Measurements from ENCODE around the gene CNTNAP5.

CNTNAP5 gene

GRCh38 chr2:124450481-124450880, 425.4 kb downstream of the CNTNAP5 start:
- no peak for DNase-seq (ENCODE audit: low spot score in 2 of 2)
- no peaks in the 10 kb centered on the region for H3K9me3 ChIP-seq
- in situ Hi-C loops (cut with MboI; ENCODE audit: low sequenced_read_pairs), result no loop called here
- H3K4me3 ChIP-seq, result no peak overlapping the region
- H3K4me1 ChIP-seq, result no peaks in the 10 kb centered on the region
- no peaks in the 10 kb centered on the region for H3K27me3 ChIP-seq (ENCODE audit: low read depth)
- no peaks in the 10 kb centered on the region for H3K36me3 ChIP-seq (replicated peaks)

- Histone ChIP-seq H3K27me3 (ENCODE audit: low read depth) (no peaks in the 10 kb centered on the region), H3K9me3 (no peaks in the 10 kb centered on the region), H3K4me3 (no peak overlapping the region), H3K36me3 (replicated peaks) (no peaks in the 10 kb centered on the region), H3K4me1 (no peaks in the 10 kb centered on the region)
- in situ Hi-C loops (cut with MboI; ENCODE audit: low sequenced_read_pairs), result no loop called here
- DNase-seq (ENCODE audit: low spot score in 2 of 2), result no peak
Measured at GRCh38 chr2:124476291-124476690, 451.2 kb downstream of the CNTNAP5 start.

- in situ Hi-C loops (cut with MboI; ENCODE audit: low sequenced_read_pairs), result no loop called here
- no peaks in the 10 kb centered on the region for H3K36me3 ChIP-seq (replicated peaks)
- no peak for DNase-seq (ENCODE audit: low spot score in 2 of 2)
- H3K9me3 ChIP-seq, result no peaks in the 10 kb centered on the region
- H3K4me1 ChIP-seq, result no peaks in the 10 kb centered on the region
- H3K27me3 ChIP-seq (ENCODE audit: low read depth), result no peaks in the 10 kb centered on the region
- no peak overlapping the region for H3K4me3 ChIP-seq
Measured at GRCh38 chr2:124478761-124479160, 453.7 kb downstream of the CNTNAP5 start.

GRCh38 chr2:124480958-124481357, 455.9 kb downstream of the CNTNAP5 start:
- no peaks in the 10 kb centered on the region for H3K9me3 ChIP-seq
- H3K36me3 ChIP-seq (replicated peaks), result no peaks in the 10 kb centered on the region
- in situ Hi-C loops (cut with MboI; ENCODE audit: low sequenced_read_pairs), result no loop called here
- no peaks in the 10 kb centered on the region for H3K4me1 ChIP-seq
- no peak for DNase-seq (ENCODE audit: low spot score in 2 of 2)
- no peaks in the 10 kb centered on the region for H3K27me3 ChIP-seq (ENCODE audit: low read depth)
- no peak overlapping the region for H3K4me3 ChIP-seq

GRCh38 chr2:124482044-124482443, 457.0 kb downstream of the CNTNAP5 start:
- H3K4me3 ChIP-seq, result no peak overlapping the region
- H3K27me3 ChIP-seq (ENCODE audit: low read depth), result no peaks in the 10 kb centered on the region
- no peaks in the 10 kb centered on the region for H3K9me3 ChIP-seq
- in situ Hi-C loops (cut with MboI; ENCODE audit: low sequenced_read_pairs), result no loop called here
- no peaks in the 10 kb centered on the region for H3K36me3 ChIP-seq (replicated peaks)
- H3K4me1 ChIP-seq, result no peaks in the 10 kb centered on the region
- DNase-seq (ENCODE audit: low spot score in 2 of 2), result no peak

DNA sequence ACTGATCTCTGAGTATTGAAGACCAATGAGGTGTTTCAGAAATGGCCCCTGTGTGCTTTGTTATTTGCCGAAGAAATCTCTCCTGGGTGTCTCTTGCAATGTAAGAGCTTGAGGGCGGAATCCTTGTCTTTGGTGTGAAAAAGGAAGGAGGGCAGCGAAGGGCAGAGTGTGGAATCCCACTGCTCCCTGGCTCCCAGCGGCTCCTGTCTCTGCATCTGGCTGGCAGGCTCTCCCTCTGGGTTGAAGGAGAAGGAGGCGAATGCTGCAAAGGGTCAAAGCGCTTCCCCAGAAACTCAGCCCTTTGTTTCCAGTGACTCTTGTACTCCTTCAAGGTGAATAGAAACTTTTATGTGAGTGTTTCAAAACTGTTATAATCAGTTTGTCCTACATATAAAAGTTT, 457.5 kb downstream of the CNTNAP5 start:
- DNase-seq (ENCODE audit: low spot score in 2 of 2), result no peak
- in situ Hi-C loops (cut with MboI; ENCODE audit: low sequenced_read_pairs), result no loop called here
- H3K4me3 ChIP-seq, result no peak overlapping the region
- no peaks in the 10 kb centered on the region for H3K4me1 ChIP-seq
- no peaks in the 10 kb centered on the region for H3K36me3 ChIP-seq (replicated peaks)
- H3K27me3 ChIP-seq (ENCODE audit: low read depth), result no peaks in the 10 kb centered on the region
- H3K9me3 ChIP-seq, result no peaks in the 10 kb centered on the region

- H3K4me1 ChIP-seq, result no peaks in the 10 kb centered on the region
- no peaks in the 10 kb centered on the region for H3K27me3 ChIP-seq (ENCODE audit: low read depth)
- in situ Hi-C loops (cut with MboI; ENCODE audit: low sequenced_read_pairs), result no loop called here
- DNase-seq (ENCODE audit: low spot score in 2 of 2), result peak in 1 of 2 experiments; percentile 8
- no peaks in the 10 kb centered on the region for H3K36me3 ChIP-seq (replicated peaks)
- H3K4me3 ChIP-seq, result no peak overlapping the region
- H3K9me3 ChIP-seq, result no peaks in the 10 kb centered on the region
Measured at GRCh38 chr2:124485659-124486058, 460.6 kb downstream of the CNTNAP5 start.

GRCh38 chr2:124489686-124490085, 464.6 kb downstream of the CNTNAP5 start:
- no peaks in the 10 kb centered on the region for H3K4me1 ChIP-seq
- no peak overlapping the region for H3K4me3 ChIP-seq
- H3K27me3 ChIP-seq (ENCODE audit: low read depth), result no peaks in the 10 kb centered on the region
- H3K9me3 ChIP-seq, result no peaks in the 10 kb centered on the region
- in situ Hi-C loops (cut with MboI; ENCODE audit: low sequenced_read_pairs), result no loop called here
- H3K36me3 ChIP-seq (replicated peaks), result no peaks in the 10 kb centered on the region
- no peak for DNase-seq (ENCODE audit: low spot score in 2 of 2)

DNA sequence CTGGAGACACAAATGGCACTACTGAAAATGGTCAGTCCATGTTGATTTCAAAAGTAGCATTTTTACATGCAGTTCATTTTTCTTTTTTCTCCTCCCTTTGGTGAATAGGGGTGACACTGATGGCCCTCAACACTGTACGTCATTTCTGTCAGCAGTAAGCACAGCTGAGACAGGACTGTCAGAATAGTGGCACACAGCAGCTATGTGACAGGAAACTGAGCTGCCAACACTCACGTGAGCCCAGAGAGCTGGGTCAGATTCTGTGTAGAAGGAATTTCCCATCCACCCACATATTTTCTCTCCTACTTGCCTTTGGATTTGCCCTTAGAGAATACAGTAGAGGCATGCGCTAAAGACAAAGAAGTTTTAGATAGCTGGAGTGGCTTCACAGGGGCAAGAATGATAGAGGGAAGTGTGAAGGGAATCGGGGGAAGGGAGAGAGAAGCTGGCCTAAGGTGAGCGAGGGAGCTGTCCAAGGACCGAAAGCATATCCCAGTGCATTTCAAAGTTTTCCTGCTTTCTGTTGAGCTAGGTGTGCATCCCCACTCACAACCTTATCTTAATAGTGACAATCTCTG, 476.6 kb downstream of the CNTNAP5 start:
- in situ Hi-C loops (cut with MboI; ENCODE audit: low sequenced_read_pairs), result no loop called here
- no peak for DNase-seq (ENCODE audit: low spot score in 2 of 2)
- Histone ChIP-seq H3K4me3 (no peak overlapping the region), H3K9me3 (no peaks in the 10 kb centered on the region), H3K4me1 (no peaks in the 10 kb centered on the region), H3K27me3 (ENCODE audit: low read depth) (no peaks in the 10 kb centered on the region), H3K36me3 (replicated peaks) (no peaks in the 10 kb centered on the region)

DNA sequence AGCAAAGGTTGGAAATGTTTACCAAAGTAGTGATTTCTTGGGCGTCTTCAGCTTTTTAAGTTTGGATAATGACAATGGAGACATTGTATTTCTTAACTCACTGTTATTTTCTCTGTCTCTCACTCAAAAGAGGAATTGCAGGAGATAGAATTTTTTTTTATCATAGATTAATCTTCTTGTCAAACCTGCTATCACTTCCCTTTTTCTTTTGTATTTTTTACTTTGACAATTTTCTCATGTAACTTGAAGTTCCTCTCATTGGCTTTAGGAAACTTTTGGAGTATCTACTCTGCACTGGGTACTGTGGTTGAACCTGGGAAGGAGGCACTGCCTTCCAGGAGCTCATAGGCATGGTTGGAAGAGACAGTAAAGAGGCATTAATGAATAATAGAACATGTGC, 489.1 kb downstream of the CNTNAP5 start:
- H3K27me3 ChIP-seq (ENCODE audit: low read depth), result no peaks in the 10 kb centered on the region
- DNase-seq (ENCODE audit: low spot score in 2 of 2), result no peak
- H3K36me3 ChIP-seq (replicated peaks), result no peaks in the 10 kb centered on the region
- in situ Hi-C loops (cut with MboI; ENCODE audit: low sequenced_read_pairs), result no loop called here
- H3K9me3 ChIP-seq, result no peaks in the 10 kb centered on the region
- no peak overlapping the region for H3K4me3 ChIP-seq
- H3K4me1 ChIP-seq, result peaks cover 3% of the 10 kb centered on the region

DNA sequence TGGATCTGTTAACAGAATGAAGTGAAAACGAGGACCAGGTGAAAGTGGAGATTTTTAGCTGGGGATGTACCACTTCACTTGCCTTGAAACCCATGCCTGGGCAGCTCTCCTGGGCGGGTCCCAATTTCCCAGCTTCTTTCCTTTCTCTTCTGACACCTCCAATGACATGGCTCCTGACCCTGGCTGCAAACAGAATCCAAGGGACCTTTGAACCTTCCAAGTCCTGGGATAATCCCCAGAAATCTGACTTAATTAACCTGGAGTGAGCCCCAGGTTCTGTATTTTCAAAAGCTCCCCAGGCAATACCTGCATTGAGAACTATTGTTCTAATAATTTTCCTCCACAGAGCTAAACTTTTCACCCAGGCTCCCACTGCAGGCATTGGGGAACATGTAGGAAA, 495.9 kb downstream of the CNTNAP5 start:
- H3K27me3 ChIP-seq (ENCODE audit: low read depth), result no peaks in the 10 kb centered on the region
- no peaks in the 10 kb centered on the region for H3K36me3 ChIP-seq (replicated peaks)
- peaks cover 27% of the 10 kb centered on the region for H3K4me1 ChIP-seq
- DNase-seq (ENCODE audit: low spot score in 2 of 2), result no peak
- no peak overlapping the region for H3K4me3 ChIP-seq
- in situ Hi-C loops (cut with MboI; ENCODE audit: low sequenced_read_pairs), result no loop called here
- H3K9me3 ChIP-seq, result no peaks in the 10 kb centered on the region

DNA sequence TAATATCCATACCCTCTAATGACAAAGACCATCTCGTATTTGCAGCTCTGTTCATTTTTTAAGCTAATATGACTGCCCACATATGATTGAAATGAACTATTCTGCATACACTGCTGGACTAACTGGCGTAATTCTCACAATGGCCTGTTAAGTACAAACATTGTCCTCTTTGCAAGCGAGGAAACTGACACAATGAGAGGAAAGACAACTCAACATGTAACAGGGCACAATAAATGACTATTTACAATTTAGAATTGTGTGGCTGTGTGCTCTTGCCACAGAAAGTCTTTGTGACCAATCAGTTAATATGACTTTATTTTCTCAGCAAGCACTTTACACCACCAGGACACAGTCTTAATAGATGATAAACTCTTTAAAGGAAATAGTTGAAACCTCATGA, 498.0 kb downstream of the CNTNAP5 start:
- no peaks in the 10 kb centered on the region for H3K36me3 ChIP-seq (replicated peaks)
- H3K9me3 ChIP-seq, result no peaks in the 10 kb centered on the region
- peaks cover 27% of the 10 kb centered on the region for H3K4me1 ChIP-seq
- H3K27me3 ChIP-seq (ENCODE audit: low read depth), result no peaks in the 10 kb centered on the region
- in situ Hi-C loops (cut with MboI; ENCODE audit: low sequenced_read_pairs), result no loop called here
- H3K4me3 ChIP-seq, result no peak overlapping the region
- no peak for DNase-seq (ENCODE audit: low spot score in 2 of 2)

DNA sequence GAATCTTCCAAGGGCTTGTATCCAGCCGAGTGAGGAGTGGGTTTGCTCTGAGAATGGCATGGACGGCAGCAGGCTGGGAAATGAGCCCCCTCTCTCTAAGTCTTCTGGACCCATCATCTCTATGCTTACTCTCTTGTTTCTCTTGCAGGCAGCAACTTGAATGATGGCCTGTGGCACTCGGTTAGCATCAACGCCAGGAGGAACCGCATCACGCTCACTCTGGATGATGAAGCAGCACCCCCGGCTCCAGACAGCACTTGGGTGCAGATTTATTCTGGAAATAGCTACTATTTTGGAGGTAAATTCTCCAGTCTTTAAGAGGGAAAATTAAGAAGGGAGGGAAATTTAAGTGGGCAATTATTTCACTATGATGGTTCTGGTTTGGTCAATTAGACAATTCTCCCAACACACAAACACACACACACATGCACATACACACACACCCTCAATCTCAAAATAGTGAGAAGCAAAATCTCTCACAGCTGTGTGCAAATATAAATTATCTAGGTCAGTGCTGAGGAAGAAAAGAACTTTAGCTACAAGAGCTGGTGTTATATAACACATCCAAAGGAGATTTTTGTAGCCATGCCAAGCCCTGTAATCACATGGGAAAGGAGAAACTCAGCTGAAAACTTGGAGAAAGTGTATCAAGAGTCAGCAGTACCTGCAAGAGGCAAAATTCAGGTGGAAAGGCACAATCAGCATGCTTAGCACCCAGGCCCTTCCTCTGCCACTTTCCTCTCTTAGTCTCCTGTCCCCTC, 499.2 kb downstream of the CNTNAP5 start:
- Histone ChIP-seq H3K4me1 (peaks cover 23% of the 10 kb centered on the region), H3K9me3 (no peaks in the 10 kb centered on the region), H3K4me3 (no peak overlapping the region), H3K36me3 (replicated peaks) (no peaks in the 10 kb centered on the region), H3K27me3 (ENCODE audit: low read depth) (no peaks in the 10 kb centered on the region)
- in situ Hi-C loops (cut with MboI; ENCODE audit: low sequenced_read_pairs), result no loop called here
- DNase-seq (ENCODE audit: low spot score in 2 of 2), result no peak

- peaks cover 7% of the 10 kb centered on the region for H3K4me1 ChIP-seq
- H3K9me3 ChIP-seq, result no peaks in the 10 kb centered on the region
- no peak for DNase-seq (ENCODE audit: low spot score in 2 of 2)
- H3K4me3 ChIP-seq, result no peak overlapping the region
- in situ Hi-C loops (cut with MboI; ENCODE audit: low sequenced_read_pairs), result no loop called here
- no peaks in the 10 kb centered on the region for H3K36me3 ChIP-seq (replicated peaks)
- H3K27me3 ChIP-seq (ENCODE audit: low read depth), result no peaks in the 10 kb centered on the region
Measured at GRCh38 chr2:124526221-124526620, 501.1 kb downstream of the CNTNAP5 start.

GRCh38 chr2:124530203-124530602, 505.1 kb downstream of the CNTNAP5 start:
- in situ Hi-C loops (cut with MboI; ENCODE audit: low sequenced_read_pairs), result no loop called here
- no peak for DNase-seq (ENCODE audit: low spot score in 2 of 2)
- Histone ChIP-seq H3K27me3 (ENCODE audit: low read depth) (no peaks in the 10 kb centered on the region), H3K36me3 (replicated peaks) (no peaks in the 10 kb centered on the region), H3K4me3 (no peak overlapping the region), H3K4me1 (no peaks in the 10 kb centered on the region), H3K9me3 (no peaks in the 10 kb centered on the region)
